Activated CD4-positive, alpha-beta T cell treated with anti-CD3 and anti-CD28 coated beads, Interleukin-2, amount 50 U/mL, for 48 hours (primary cell): ENCODE data around the gene PRSS33.

ENCODE experiments used
- DNase-seq, 2 experiments: peaks; one replicate each; pipeline ENCODE4 v3.0.0-alpha.2; 2020

PRSS33 gene

GRCh38 chr16:2795395-2796143, 8.2 kb upstream of the PRSS33 start:
- DNase-seq, result no peak

- no peak for DNase-seq
These were observed 5.6 kb upstream of the PRSS33 start for GRCh38 chr16:2792940-2793339.

GRCh38 chr16:2791174-2791573, 3.8 kb upstream of the PRSS33 start:
- no peak for DNase-seq

- no peak for DNase-seq
These were observed 3.3 kb upstream of the PRSS33 start for GRCh38 chr16:2790631-2791030.

- no peak for DNase-seq
These were observed 601 bp upstream of the PRSS33 start for GRCh38 chr16:2787961-2788360.

GRCh38 chr16:2786826-2787151, 571 bp downstream of the PRSS33 start:
- no peak for DNase-seq

GRCh38 chr16:2786061-2786825, 1.1 kb downstream of the PRSS33 start:
- DNase-seq, result no peak

- peak; percentile 48 to 57 for DNase-seq
These were observed 2.0 kb downstream of the PRSS33 start for GRCh38 chr16:2785101-2785991.

GRCh38 chr16:2784358-2785100, 2.8 kb downstream of the PRSS33 start:
- peak in 1 of 2 experiments; percentile 2 for DNase-seq

- no peak for DNase-seq
These were observed 3.6 kb downstream of the PRSS33 start for GRCh38 chr16:2783581-2784357.

GRCh38 chr16:2782583-2783351, 4.6 kb downstream of the PRSS33 start:
- DNase-seq, result no peak

- DNase-seq, result no peak
These were observed 7.1 kb downstream of the PRSS33 start for GRCh38 chr16:2779978-2780898.

GRCh38 chr16:2779151-2779920, 8.0 kb downstream of the PRSS33 start:
- DNase-seq, result no peak

- no peak for DNase-seq
These were observed 8.8 kb downstream of the PRSS33 start for GRCh38 chr16:2778630-2778958.

- DNase-seq, result peak; percentile 32 to 36
These were observed 9.3 kb downstream of the PRSS33 start for GRCh38 chr16:2777903-2778629.

- DNase-seq, result peak; percentile 88 to 91
These were observed 10.0 kb downstream of the PRSS33 start, which contains the start of gene ELOB for GRCh38 chr16:2777231-2777902. ELOB (minus strand) TSS chr16:2777280; CDS start chr16:2777239, 41 bp downstream.

- peak; percentile 31 to 38 for DNase-seq
These were observed 10.7 kb downstream of the PRSS33 start for GRCh38 chr16:2776500-2777139.
